ENCODE results near the gene PAFAH1B1.
"Not testable (repeated sequence)": the region's sequence is repeated elsewhere in the genome, so short reads cannot be mapped to it uniquely, and the experiment has no call there.

Gene PAFAH1B1

GRCh38 chr17:2594722-2595599, 1.5 kb downstream of the PAFAH1B1 start:
- no peak for DNase-seq (ENCODE audit: low spot score)

DNA sequence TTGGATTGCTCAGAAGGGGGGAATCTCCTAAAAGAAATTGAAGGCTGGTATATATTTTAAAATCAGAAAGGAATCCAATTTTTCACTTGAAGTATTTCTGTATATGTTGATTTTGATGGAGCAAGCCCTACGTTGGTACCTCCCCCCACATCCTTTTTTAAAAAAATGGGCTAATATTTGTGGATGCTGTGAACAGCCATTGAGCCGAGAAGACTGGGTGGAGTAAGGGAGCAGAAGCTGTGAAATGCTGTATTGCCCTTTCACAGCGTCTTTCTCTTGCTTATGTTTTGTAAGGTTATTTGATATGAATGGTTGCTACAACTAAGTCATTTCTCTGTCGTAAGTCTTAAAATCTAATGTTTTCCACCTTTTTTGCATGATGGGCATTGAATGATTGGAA, 2.3 kb downstream of the PAFAH1B1 start:
- DNase-seq (ENCODE audit: low spot score) = no peak

GRCh38 chr17:2598166-2598565, 4.7 kb downstream of the PAFAH1B1 start:
- DNase-seq (ENCODE audit: low spot score) = no peak

GRCh38 chr17:2602597-2603017, 9.2 kb downstream of the PAFAH1B1 start:
- no peak for DNase-seq (ENCODE audit: low spot score)

- no peak for DNase-seq (ENCODE audit: low spot score)
Observed at GRCh38 chr17:2608350-2608913, 15.0 kb downstream of the PAFAH1B1 start.

GRCh38 chr17:2609091-2609490, 15.6 kb downstream of the PAFAH1B1 start:
- DNase-seq (ENCODE audit: low spot score) = no peak

DNA sequence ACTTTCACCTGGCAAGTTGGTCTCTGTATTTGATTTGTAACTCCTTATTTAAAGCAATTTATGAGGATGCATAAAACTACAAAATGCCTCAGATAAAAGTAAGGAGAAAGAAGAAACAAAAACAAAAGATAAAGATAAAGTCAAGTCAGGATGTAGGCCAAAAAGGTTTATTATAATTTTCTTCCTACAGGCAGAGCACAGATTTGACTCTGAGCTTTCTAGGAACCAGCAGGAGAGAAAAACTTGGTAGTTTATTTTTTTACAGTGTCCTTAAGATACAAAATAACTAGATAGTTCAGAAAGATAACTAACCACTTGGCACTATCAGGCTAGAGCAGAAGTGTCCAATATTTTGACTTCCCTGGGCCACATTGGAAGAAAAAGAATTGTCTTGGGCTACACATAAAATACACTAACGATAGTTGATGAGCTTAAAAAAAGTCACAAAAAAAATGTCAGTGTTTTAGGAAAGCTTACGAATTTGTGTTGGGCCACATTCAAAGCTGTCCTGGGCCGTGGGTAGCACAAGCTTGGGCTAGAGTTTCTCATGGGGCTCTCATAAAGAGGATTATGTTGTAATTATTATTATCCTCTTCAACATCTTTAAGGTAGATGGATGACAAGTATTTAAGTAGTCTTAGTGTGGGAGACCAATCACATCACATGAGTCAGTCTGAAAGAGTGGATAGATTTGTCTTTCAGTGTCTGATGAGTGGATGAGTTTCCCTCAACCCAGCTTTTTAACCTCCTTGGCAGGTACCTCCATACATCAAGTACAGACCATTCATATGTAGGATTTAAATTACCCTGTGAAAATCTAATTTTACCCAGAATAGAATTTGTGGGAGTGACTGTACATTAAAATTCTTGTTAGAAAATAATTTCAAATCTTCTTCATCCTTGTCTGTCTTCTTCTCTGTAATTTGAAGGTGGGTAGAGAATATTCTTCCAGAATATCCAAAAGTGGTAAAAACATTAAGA, 17.0 kb downstream of the PAFAH1B1 start:
- no peak for DNase-seq (ENCODE audit: low spot score)

DNA sequence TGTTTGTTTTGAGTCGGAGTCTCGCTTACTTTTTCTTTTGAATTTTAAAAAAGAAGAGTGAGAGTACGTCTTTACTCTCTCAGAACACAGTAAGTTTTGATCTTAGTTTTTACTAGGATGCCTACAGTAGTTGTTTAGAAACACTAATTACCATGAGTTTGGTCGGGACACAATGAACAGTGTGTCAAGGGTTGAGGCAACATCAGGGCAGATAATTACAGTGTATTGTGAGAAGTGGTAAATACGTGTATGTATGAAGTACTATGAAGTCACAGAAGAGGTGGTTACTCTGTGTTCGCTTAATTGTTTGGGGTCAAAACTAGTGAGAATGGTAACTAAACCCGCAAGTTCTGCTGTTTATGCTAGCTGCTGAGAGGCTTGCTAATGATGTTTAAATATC, 18.2 kb downstream of the PAFAH1B1 start:
- DNase-seq (ENCODE audit: low spot score) = no peak

GRCh38 chr17:2612630-2613029, 19.2 kb downstream of the PAFAH1B1 start:
- DNase-seq (ENCODE audit: low spot score) = no peak

- DNase-seq (ENCODE audit: low spot score) = no peak
Observed at GRCh38 chr17:2613089-2613808, 19.8 kb downstream of the PAFAH1B1 start.

DNA sequence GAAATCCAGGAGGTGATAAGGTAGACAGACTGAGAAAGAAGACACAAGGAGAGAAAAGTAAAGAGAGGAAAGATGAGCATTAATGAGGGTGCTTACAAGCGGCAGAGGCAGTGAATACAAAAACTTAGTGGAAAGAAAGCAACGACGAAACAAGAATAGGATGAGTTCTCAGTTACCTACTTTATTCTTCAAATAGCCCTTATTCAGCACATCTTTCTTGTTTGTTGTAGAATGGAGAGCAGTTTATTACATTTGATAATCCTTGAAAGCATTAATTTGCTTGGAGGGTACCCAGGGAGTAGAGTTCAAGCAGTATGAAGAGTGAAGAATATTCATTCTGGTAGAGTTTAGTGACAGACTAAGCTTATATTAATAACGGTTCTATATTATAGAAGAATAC, 22.4 kb downstream of the PAFAH1B1 start:
- DNase-seq (ENCODE audit: low spot score) = no peak

DNA sequence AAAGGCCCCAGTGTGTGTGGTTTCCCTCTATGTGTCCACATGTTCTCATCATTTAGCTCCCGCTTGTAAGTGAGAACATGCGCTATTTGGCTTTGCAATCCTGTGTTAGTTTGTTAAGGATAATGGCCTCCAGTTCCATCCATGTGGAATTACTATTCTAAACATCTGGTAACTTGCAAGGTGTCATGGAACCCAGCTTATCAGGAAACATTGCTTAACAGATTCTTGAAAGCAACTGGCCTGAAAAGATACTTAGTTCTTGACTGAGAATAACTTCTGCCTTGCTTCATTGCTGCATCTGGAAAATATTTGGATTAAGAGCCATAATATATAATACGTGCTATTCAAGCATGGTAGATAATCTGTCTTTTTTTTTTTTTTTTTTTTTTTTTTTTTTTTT, 27.8 kb downstream of the PAFAH1B1 start:
- DNase-seq (ENCODE audit: low spot score) = no peak

DNA sequence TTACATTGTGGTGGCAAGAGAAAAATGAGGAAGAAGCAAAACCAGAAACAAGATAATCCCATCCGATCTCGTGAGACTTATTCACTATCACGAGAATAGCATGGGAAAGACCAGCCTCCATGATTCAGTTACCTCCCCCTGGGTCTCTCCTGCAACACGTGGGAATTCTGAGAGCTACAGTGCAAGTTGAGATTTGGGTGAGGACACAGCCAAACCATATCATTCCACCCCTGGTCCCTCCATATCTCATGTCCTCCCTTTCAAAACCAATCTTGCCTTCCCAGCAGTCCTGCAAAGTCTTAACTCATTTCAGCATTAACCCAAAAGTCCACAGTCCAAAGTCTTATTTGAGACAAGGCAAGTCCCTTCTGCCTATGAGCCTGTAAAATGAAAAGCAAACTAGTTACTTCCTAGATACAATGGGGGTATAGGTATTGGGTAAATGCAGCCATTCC, 28.5 kb downstream of the PAFAH1B1 start:
- DNase-seq (ENCODE audit: low spot score) = not testable (repeated sequence)

- DNase-seq (ENCODE audit: low spot score) = not testable (repeated sequence)
Observed at GRCh38 chr17:2622721-2623301, 29.4 kb downstream of the PAFAH1B1 start.

DNA sequence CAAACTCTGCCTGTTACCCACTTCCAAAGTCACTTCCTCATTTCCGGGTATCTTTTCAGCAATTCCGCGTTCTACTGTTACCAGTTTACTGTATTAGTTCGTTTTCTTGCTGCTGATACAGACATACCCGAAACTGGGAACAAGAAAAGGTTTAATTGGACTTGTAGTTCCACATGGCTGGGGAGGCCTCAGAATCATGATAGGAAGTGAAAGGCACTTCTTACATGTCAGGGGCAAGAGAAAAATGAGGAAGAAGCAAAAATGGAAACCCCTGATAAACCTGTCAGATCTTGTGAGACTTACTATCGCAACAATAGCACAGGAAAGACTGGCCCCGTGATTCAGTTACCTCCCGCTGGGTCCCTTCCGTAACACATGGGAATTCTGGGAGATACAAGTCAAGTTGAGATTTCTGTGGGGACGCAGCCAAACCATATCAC, 30.9 kb downstream of the PAFAH1B1 start:
- DNase-seq (ENCODE audit: low spot score) = no peak

DNA sequence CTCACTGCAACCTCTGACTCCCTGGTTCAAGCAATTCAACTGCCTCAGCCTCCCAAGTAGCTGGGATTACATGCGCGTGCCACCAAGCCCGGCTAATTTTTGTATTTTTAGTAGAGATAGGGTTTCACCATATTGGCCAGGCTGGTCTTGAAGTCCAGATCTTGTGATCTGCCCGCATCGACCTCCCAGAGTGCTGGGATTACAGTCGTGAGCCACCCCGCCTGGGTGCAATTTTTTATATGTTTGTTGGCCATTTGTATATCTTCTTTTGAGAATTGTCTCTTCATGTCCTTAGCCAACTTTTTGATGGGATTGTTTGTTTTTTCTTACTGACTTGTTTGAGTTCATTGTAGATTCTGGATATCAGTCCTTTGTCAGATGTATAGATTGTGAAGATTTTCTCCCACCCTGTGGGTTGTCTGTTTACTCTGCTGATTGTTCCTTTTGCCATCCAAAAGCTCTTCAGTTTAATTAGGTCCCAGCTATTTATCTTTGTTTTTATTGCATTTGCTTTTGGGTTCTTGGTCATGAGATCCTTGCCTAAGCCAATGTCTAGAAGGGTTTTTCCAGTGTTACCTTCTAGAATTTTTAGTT, 33.3 kb downstream of the PAFAH1B1 start:
- DNase-seq (ENCODE audit: low spot score) = not testable (repeated sequence)

GRCh38 chr17:2628922-2629321, 35.5 kb downstream of the PAFAH1B1 start:
- DNase-seq (ENCODE audit: low spot score) = not testable (repeated sequence)

GRCh38 chr17:2631211-2631610, 37.8 kb downstream of the PAFAH1B1 start:
- DNase-seq (ENCODE audit: low spot score) = no peak

DNA sequence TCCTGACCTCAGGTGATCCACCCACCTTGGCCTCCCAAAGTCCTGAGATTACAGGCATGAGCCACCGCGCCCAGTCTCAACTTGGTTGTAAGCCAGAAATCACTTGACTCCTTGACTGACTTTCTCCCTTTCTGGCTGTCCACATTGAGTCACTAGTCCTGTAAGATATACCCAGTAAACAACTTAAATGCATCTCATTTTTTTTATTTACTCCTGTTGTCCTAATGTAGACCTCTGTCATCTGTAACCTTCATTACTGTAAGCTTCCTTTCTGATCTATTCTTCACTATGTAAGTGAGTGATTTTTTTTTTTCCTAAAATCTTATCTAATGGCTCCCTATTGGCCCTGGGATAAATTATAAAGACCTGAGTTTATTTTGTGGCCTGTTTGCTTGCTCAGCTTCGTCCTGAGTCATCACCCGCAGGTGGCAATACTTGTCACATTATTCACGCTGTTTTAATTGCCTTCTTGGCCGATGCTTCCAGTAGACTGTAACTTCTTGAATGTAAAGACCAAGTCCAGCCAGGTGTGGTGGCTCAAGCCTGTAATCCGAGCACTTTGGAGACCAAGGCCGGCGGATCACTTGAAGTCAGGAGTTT, 41.0 kb downstream of the PAFAH1B1 start:
- DNase-seq (ENCODE audit: low spot score) = no peak

- no peak for DNase-seq (ENCODE audit: low spot score)
Observed at GRCh38 chr17:2635241-2635640, 41.8 kb downstream of the PAFAH1B1 start.
